ENCODE data around the gene TSPAN8.

Gene TSPAN8

DNA sequence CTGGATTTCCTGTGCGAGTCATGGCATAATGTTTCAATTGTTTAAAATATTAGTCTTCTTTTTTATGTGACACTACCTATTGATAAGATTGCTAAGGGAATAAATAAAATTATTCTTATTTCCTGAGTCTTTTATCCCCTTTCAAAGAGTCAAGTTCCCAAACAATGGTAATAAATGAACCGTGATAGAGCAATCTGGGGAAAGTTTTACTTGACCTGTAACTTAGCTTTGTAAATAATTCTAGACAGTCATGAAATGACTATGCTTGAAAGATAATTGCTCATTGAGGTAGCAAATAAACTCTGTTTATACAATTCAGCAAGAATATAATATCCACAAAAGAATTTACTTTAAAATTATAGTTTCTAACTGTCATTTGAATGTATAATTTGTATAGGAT is 82.1 kb downstream of the TSPAN8 start:
- no peak overlapping the region for H3K4me3 ChIP-seq (ENCODE audit: low read depth, low read length)
- TF ChIP-seq, protein P1, sequence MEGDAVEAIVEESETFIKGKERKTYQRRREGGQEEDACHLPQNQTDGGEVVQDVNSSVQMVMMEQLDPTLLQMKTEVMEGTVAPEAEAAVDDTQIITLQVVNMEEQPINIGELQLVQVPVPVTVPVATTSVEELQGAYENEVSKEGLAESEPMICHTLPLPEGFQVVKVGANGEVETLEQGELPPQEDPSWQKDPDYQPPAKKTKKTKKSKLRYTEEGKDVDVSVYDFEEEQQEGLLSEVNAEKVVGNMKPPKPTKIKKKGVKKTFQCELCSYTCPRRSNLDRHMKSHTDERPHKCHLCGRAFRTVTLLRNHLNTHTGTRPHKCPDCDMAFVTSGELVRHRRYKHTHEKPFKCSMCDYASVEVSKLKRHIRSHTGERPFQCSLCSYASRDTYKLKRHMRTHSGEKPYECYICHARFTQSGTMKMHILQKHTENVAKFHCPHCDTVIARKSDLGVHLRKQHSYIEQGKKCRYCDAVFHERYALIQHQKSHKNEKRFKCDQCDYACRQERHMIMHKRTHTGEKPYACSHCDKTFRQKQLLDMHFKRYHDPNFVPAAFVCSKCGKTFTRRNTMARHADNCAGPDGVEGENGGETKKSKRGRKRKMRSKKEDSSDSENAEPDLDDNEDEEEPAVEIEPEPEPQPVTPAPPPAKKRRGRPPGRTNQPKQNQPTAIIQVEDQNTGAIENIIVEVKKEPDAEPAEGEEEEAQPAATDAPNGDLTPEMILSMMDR (IDR thresholded peaks at IDR 0.05; ENCODE audit: borderline replicate concordance, insufficient read depth, low read depth, low read length) = no peak

Measured in GM12875 (cell line).